ENCODE data around the gene NUP62.
"Not testable (repeated sequence)": the region's sequence is repeated elsewhere in the genome, so short reads cannot be mapped to it uniquely, and the experiment has no call there.

The NUP62 gene

GRCh38 chr19:49929121-49929610, at the start of gene NUP62, which contains the start of gene ATF5:
TSS of gene NUP62 (minus strand) at chr19:49929504. CDS start at chr19:49909807, 19,697 bp downstream.
TSS of gene ATF5 (plus strand) at chr19:49929205. CDS start at chr19:49930851, 1,646 bp downstream.
- peak; percentile 100 for DNase-seq (ENCODE audit: low spot score)

- DNase-seq (ENCODE audit: low spot score): no peak
Measured at GRCh38 chr19:49978324-49978723, 49.0 kb upstream of the NUP62 start.

- DNase-seq (ENCODE audit: low spot score): no peak
Measured at GRCh38 chr19:49977881-49978280, 48.6 kb upstream of the NUP62 start.

GRCh38 chr19:49977076-49977475, 47.8 kb upstream of the NUP62 start:
- DNase-seq (ENCODE audit: low spot score): no peak

- no peak for DNase-seq (ENCODE audit: low spot score)
Measured at GRCh38 chr19:49976496-49976895, 47.2 kb upstream of the NUP62 start.

- DNase-seq (ENCODE audit: low spot score): no peak
Measured at GRCh38 chr19:49975051-49975450, 45.7 kb upstream of the NUP62 start.

- DNase-seq (ENCODE audit: low spot score): no peak
Measured at GRCh38 chr19:49973987-49974386, 44.7 kb upstream of the NUP62 start.

GRCh38 chr19:49972841-49973240, 43.5 kb upstream of the NUP62 start:
- no peak for DNase-seq (ENCODE audit: low spot score)

- DNase-seq (ENCODE audit: low spot score): no peak
Measured at GRCh38 chr19:49971991-49972411, 42.7 kb upstream of the NUP62 start.

- DNase-seq (ENCODE audit: low spot score): not testable (repeated sequence)
Measured at GRCh38 chr19:49969355-49969754, 40.1 kb upstream of the NUP62 start.

- DNase-seq (ENCODE audit: low spot score): no peak
Measured at GRCh38 chr19:49968279-49968922, 39.1 kb upstream of the NUP62 start.

- DNase-seq (ENCODE audit: low spot score): not testable (repeated sequence)
Measured at GRCh38 chr19:49960980-49961379, 31.7 kb upstream of the NUP62 start, which contains the start of gene SIGLEC11. TSS of gene SIGLEC11 (minus strand) at chr19:49961172. CDS start at chr19:49961081, 91 bp downstream.

GRCh38 chr19:49959892-49960291, 30.6 kb upstream of the NUP62 start:
- DNase-seq (ENCODE audit: low spot score): not testable (repeated sequence)

- not testable (repeated sequence) for DNase-seq (ENCODE audit: low spot score)
Measured at GRCh38 chr19:49958596-49958995, 29.3 kb upstream of the NUP62 start.

GRCh38 chr19:49958144-49958543, 28.8 kb upstream of the NUP62 start:
- not testable (repeated sequence) for DNase-seq (ENCODE audit: low spot score)

GRCh38 chr19:49957262-49957915, 28.1 kb upstream of the NUP62 start:
- no peak for DNase-seq (ENCODE audit: low spot score)

GRCh38 chr19:49956115-49956495, 26.8 kb upstream of the NUP62 start:
- DNase-seq (ENCODE audit: low spot score): no peak

- no peak for DNase-seq (ENCODE audit: low spot score)
Measured at GRCh38 chr19:49954933-49955332, 25.6 kb upstream of the NUP62 start.

- DNase-seq (ENCODE audit: low spot score): no peak
Measured at GRCh38 chr19:49954092-49954829, 25.0 kb upstream of the NUP62 start.

GRCh38 chr19:49953416-49953815, 24.1 kb upstream of the NUP62 start:
- no peak for DNase-seq (ENCODE audit: low spot score)

GRCh38 chr19:49952906-49953305, 23.6 kb upstream of the NUP62 start:
- DNase-seq (ENCODE audit: low spot score): no peak

- no peak for DNase-seq (ENCODE audit: low spot score)
Measured at GRCh38 chr19:49952479-49952836, 23.2 kb upstream of the NUP62 start.

Measured in hepatic stellate cell (primary cell).